WERI-Rb-1 (cell line): ENCODE data around the gene CD36.

ENCODE experiments used
- DNase-seq: peaks from one replicate; pipeline ENCODE4 v3.0.0-alpha.2; 2020
- H3K27ac ChIP-seq: fragments of 250-450 bp; sonication (Bioruptor Pico); 2 replicates; pipeline ENCODE4 v1.5.1; 2020; ENCODE audit warnings: mild to moderate bottlenecking, moderate library complexity
- H3K27me3 ChIP-seq: fragments of 250-450 bp; sonication (Bioruptor Pico); 2 replicates; pipeline ENCODE4 v1.5.1; 2021; ENCODE audit warnings: mild to moderate bottlenecking, low read depth, moderate library complexity; ENCODE audit not compliant: insufficient read depth, severe bottlenecking
- H3K36me3 ChIP-seq: fragments of 250-450 bp; sonication (Bioruptor Pico); 2 replicates; pipeline ENCODE4 v1.5.1; 2020; ENCODE audit warnings: mild to moderate bottlenecking, moderate library complexity
- H3K4me3 ChIP-seq: 2 replicates; pipeline ENCODE4 v1.5.1; 2011; ENCODE audit warnings: low read depth, mild to moderate bottlenecking, control low read depth, low read length
- H3K9me3 ChIP-seq: fragments of 250-450 bp; sonication (Bioruptor Pico); 2 replicates; pipeline ENCODE4 v1.5.1; 2021; ENCODE audit warnings: mild to moderate bottlenecking, moderate library complexity; ENCODE audit not compliant: severe bottlenecking
- TF ChIP-seq, protein P1 (sequence below): IDR thresholded peaks from 2 replicates; pipeline ENCODE4 v1.5.1; 2011; ENCODE audit warnings: low read depth, mild to moderate bottlenecking, control low read depth, inconsistent platforms, low read length

Gene CD36

DNA sequence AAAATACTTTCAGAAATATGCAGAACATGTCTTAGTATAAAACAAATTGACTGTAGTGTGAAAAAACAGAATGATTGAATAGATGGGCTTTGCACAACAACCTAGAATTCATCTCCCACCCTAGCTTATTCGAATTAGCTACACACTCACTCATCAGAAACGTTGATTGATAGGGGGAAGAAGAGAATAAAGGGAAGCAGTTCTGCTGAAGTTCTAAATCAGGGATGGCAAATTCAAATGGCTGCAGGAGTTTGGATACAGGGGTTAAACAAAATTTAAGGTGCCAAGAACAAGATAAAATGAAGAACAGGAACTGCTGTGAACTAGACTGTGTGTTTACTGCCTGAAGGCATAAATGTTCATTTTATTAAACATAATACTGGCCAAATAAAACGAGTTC lies 9.0 kb downstream of the CD36 start:
- H3K27me3 ChIP-seq: no peaks in the 10 kb centered on the region
- no peak overlapping the region for H3K27ac ChIP-seq
- TF ChIP-seq, protein P1, sequence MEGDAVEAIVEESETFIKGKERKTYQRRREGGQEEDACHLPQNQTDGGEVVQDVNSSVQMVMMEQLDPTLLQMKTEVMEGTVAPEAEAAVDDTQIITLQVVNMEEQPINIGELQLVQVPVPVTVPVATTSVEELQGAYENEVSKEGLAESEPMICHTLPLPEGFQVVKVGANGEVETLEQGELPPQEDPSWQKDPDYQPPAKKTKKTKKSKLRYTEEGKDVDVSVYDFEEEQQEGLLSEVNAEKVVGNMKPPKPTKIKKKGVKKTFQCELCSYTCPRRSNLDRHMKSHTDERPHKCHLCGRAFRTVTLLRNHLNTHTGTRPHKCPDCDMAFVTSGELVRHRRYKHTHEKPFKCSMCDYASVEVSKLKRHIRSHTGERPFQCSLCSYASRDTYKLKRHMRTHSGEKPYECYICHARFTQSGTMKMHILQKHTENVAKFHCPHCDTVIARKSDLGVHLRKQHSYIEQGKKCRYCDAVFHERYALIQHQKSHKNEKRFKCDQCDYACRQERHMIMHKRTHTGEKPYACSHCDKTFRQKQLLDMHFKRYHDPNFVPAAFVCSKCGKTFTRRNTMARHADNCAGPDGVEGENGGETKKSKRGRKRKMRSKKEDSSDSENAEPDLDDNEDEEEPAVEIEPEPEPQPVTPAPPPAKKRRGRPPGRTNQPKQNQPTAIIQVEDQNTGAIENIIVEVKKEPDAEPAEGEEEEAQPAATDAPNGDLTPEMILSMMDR: no peak
- H3K9me3 ChIP-seq: no peaks in the 10 kb centered on the region
- no peaks in the 10 kb centered on the region for H3K36me3 ChIP-seq
- H3K4me3 ChIP-seq: no peak overlapping the region
- DNase-seq: no peak

DNA sequence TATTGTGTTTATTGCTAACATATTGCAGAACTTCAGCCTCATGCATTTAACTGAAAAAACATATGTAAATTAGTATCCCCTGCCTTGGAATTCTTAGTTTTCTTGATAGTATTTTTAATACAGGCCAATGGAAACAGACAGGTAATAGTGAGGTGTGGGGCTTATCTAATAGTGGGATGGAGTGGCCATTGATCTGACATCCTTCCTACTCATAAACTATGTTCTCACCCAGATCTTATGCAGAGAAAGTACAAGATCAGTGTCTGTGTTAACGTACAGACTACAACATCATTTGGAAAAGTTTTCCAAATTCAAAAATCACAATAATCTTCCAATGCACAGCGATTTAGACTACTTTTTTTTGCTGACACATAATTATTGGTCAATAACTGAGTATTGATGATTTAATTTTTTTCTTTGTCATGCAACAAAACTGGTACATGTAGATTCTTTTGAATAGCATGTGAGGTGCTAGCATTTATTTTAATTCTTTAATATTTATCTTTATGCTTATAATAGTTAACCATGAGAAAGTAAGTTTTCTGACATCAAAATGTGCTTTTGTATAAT lies 9.7 kb downstream of the CD36 start:
- Histone ChIP-seq H3K27ac (no peak overlapping the region), H3K27me3 (no peaks in the 10 kb centered on the region), H3K36me3 (no peaks in the 10 kb centered on the region), H3K9me3 (no peaks in the 10 kb centered on the region), H3K4me3 (no peak overlapping the region)
- no peak for DNase-seq
- TF ChIP-seq, protein P1: no peak

DNA sequence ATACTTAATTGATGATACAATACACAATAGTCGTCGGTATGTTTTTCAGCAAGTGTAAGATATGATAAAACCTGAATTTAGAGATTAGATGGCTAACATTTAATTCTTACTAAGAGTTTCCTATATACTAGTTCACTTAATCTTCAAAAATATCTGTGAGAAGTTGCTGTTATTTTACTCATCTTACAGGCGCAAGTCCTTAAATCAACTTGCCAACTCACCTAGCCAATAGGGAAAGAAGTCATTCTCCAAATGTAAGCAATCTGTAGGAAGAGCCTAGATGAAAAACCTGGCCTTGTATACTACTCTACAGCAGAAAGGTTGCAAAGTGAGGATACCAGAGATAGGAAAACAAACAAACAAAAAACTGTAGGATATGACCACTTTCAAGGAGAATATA lies 10.6 kb downstream of the CD36 start:
- Histone ChIP-seq H3K27ac (no peak overlapping the region), H3K27me3 (no peaks in the 10 kb centered on the region), H3K36me3 (no peaks in the 10 kb centered on the region), H3K4me3 (no peak overlapping the region), H3K9me3 (no peaks in the 10 kb centered on the region)
- TF ChIP-seq, protein P1: no peak
- no peak for DNase-seq

DNA sequence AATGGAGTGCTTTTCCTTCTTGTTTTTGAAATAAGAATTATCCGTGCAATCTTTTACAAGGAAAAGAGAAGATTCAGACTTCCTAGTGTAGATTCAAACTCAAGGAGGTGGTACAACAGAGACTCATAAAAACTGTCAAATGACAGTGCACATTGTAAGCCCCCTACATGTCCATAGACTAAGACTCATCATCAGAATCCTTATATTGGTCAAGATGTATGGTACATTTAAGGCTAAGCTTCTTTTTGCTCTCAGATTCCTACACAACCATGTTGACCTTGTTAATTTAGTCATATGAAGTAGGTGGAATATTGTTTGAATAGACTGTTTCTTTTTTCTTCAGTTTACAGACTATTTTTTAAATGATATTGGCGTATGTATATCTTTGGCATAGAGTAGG lies 11.6 kb downstream of the CD36 start:
- TF ChIP-seq, protein P1: no peak
- H3K27me3 ChIP-seq: no peaks in the 10 kb centered on the region
- no peaks in the 10 kb centered on the region for H3K9me3 ChIP-seq
- DNase-seq: no peak
- H3K4me3 ChIP-seq: no peak overlapping the region
- H3K36me3 ChIP-seq: no peaks in the 10 kb centered on the region
- H3K27ac ChIP-seq: no peak overlapping the region

DNA sequence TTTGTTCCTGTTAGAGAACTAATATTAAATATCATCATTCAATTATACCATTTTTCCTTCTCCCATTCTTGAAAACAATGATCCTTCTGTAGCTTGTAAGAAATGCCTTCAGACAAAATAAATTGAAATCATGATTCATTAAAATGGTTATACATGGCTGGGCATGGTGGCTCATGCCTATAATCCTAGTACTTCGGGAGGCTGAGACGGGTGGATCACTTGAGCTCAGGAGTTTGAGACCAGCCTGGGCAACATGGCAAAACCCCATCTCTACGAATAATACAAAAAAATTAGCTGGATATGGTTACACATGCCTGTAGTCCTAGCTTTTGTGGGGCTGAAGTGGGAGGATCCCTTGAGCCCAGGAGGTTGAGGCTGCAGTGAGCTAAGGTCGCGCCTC lies 13.0 kb downstream of the CD36 start:
- no peaks in the 10 kb centered on the region for H3K36me3 ChIP-seq
- TF ChIP-seq, protein P1: no peak
- H3K4me3 ChIP-seq: no peak overlapping the region
- H3K27me3 ChIP-seq: no peaks in the 10 kb centered on the region
- no peak for DNase-seq
- no peak overlapping the region for H3K27ac ChIP-seq
- no peaks in the 10 kb centered on the region for H3K9me3 ChIP-seq

DNA sequence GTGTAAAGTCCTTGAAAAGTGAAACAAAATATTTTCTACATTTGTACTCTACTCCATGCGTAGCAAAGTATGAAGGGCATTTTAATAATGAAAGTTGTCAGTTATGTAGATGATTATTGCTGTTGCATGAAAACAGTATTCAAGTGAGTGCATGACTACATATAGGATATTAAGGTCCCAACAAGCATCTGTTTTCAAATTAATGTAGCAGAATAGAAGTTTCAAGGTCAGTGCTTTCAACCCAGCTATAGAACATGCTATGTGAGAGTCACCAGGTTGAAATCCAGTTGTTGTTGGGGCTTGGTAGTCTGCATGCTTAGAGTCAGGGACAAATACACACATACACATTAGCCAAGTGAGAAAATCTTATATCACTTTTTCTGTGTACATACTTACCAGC lies 14.8 kb downstream of the CD36 start:
- TF ChIP-seq, protein P1: no peak
- H3K4me3 ChIP-seq: no peak overlapping the region
- no peak overlapping the region for H3K27ac ChIP-seq
- DNase-seq: no peak
- H3K27me3 ChIP-seq: no peaks in the 10 kb centered on the region
- H3K9me3 ChIP-seq: no peaks in the 10 kb centered on the region
- no peaks in the 10 kb centered on the region for H3K36me3 ChIP-seq
